ENCODE measurements around the gene FSHR.

Gene FSHR

GRCh38 chr2:49033394-49034185 lies 120.7 kb downstream of the FSHR start:
- DNase-seq (ENCODE audit: low read depth) = no peak
- no peak overlapping the region for H3K4me3 ChIP-seq (ENCODE audit: low read depth, low read length)
- TF ChIP-seq POLR2A (IDR thresholded peaks at IDR 0.05; ENCODE audit: extremely low read depth, insufficient read length) (no peak), MAX (IDR thresholded peaks at IDR 0.05; ENCODE audit: low read depth, low read length) (no peak), MYC (IDR thresholded peaks at IDR 0.05; ENCODE audit: low read depth, low read length) (no peak), CTCF (IDR thresholded peaks at IDR 0.05; ENCODE audit: low read depth, low read length) (no peak)

- no peak overlapping the region for H3K4me3 ChIP-seq (ENCODE audit: low read depth, low read length)
- no peak for DNase-seq (ENCODE audit: low read depth)
- no peak for TF ChIP-seq MAX (IDR thresholded peaks at IDR 0.05; ENCODE audit: low read depth, low read length)
- TF ChIP-seq POLR2A (IDR thresholded peaks at IDR 0.05; ENCODE audit: extremely low read depth, insufficient read length) = no peak
- no peak for TF ChIP-seq CTCF (IDR thresholded peaks at IDR 0.05; ENCODE audit: low read depth, low read length)
- no peak for TF ChIP-seq MYC (IDR thresholded peaks at IDR 0.05; ENCODE audit: low read depth, low read length)
Measured at GRCh38 chr2:49032936-49033335, 121.4 kb downstream of the FSHR start.

GRCh38 chr2:49032126-49032525 lies 122.2 kb downstream of the FSHR start:
- no peak for DNase-seq (ENCODE audit: low read depth)
- TF ChIP-seq CTCF (IDR thresholded peaks at IDR 0.05; ENCODE audit: low read depth, low read length) (no peak), MYC (IDR thresholded peaks at IDR 0.05; ENCODE audit: low read depth, low read length) (no peak), MAX (IDR thresholded peaks at IDR 0.05; ENCODE audit: low read depth, low read length) (no peak), POLR2A (IDR thresholded peaks at IDR 0.05; ENCODE audit: extremely low read depth, insufficient read length) (no peak)
- no peak overlapping the region for H3K4me3 ChIP-seq (ENCODE audit: low read depth, low read length)

- DNase-seq (ENCODE audit: low read depth) = no peak
- TF ChIP-seq MYC (IDR thresholded peaks at IDR 0.05; ENCODE audit: low read depth, low read length) (no peak), CTCF (IDR thresholded peaks at IDR 0.05; ENCODE audit: low read depth, low read length) (no peak)
- H3K4me3 ChIP-seq (ENCODE audit: low read depth, low read length) = no peak overlapping the region
Measured at GRCh38 chr2:49029406-49029805, 124.9 kb downstream of the FSHR start.

GRCh38 chr2:49028101-49028500 lies 126.2 kb downstream of the FSHR start:
- no peak for DNase-seq (ENCODE audit: low read depth)
- H3K4me3 ChIP-seq (ENCODE audit: low read depth, low read length) = no peak overlapping the region
- TF ChIP-seq MAX (IDR thresholded peaks at IDR 0.05; ENCODE audit: low read depth, low read length) (no peak), POLR2A (IDR thresholded peaks at IDR 0.05; ENCODE audit: extremely low read depth, insufficient read length) (no peak), CTCF (IDR thresholded peaks at IDR 0.05; ENCODE audit: low read depth, low read length) (no peak), MYC (IDR thresholded peaks at IDR 0.05; ENCODE audit: low read depth, low read length) (no peak)
